Measurements from ENCODE around the gene QPRT. TPM values are rescaled to one million over a fixed set of nuclear protein-coding genes. Genes with fewer than 3 reads are reported as not detected.
A peak's percentile ranks its signal among the peaks of the same experiment; 100 is the strongest.

The QPRT gene
- total and polyA plus RNA-seq, 2 experiments from 2014 or later = 65.4 to 128 TPM

- peak; percentile 93 for DNase-seq (ENCODE audit: low spot score)
- H3K36me3 Mint-ChIP-seq (ENCODE audit: low read depth) = peaks cover 34% of the 10 kb centered on the region
- ATAC-seq = peak; percentile 78
- no peak overlapping the region for H2AFZ ChIP-seq
- H4K20me1 ChIP-seq (replicated peaks; ENCODE audit: insufficient read depth) = no peaks in the 10 kb centered on the region; the same call in 1 of the 2 replicates
- H3K9me3 Mint-ChIP-seq = peaks cover 15% of the 10 kb centered on the region
- H3K27me3 Mint-ChIP-seq (ENCODE audit: insufficient read depth, low read depth, poor library complexity) = peaks cover 19% of the 10 kb centered on the region
- H3K4me2 ChIP-seq = no peak overlapping the region
- TF ChIP-seq POLR2AphosphoS5 (IDR thresholded peaks at IDR 0.05; ENCODE audit: low read depth) (peak; percentile 52), STAT1 (IDR thresholded peaks at IDR 0.05; ENCODE audit: unreplicated experiment) (no peak), CTCF (conservative IDR thresholded peaks at IDR 0.05; ENCODE audit: low read depth in 2 of 2) (peak; percentile 84 to 96), EZH2 (IDR thresholded peaks at IDR 0.05; ENCODE audit: low read depth, unreplicated experiment) (no peak)
- no peak overlapping the region for H3K4me3 ChIP-seq
- peaks cover 22% of the 10 kb centered on the region for H3K4me1 ChIP-seq (ENCODE audit: insufficient read depth)
- peaks cover 22% of the 10 kb centered on the region for H3F3A ChIP-seq (replicated peaks; ENCODE audit: low read depth)
- no peaks in the 10 kb centered on the region for H3K9me2 ChIP-seq (ENCODE audit: insufficient read depth)
- peak overlapping the region; percentile 29; the same call in 2 of the 3 replicates for H3K4me3 Mint-ChIP-seq
- no peak overlapping the region for H3K27ac Mint-ChIP-seq
- H3K4me1 Mint-ChIP-seq = peaks cover 32% of the 10 kb centered on the region
- H3K79me2 ChIP-seq (replicated peaks; ENCODE audit: insufficient read depth) = no peaks in the 10 kb centered on the region; the same call in 1 of the 2 replicates
- 0 out of 2 replicates have a peak, but pooled peaks cover 4% of the 10 kb centered on the region for H3K36me3 ChIP-seq (ENCODE audit: insufficient read depth)
- no peaks in the 10 kb centered on the region for H3K27me3 ChIP-seq (ENCODE audit: insufficient read depth)
- 0 out of 2 replicates have a peak overlapping the region, but pooled peaks have one; percentile 66 for H3K27ac ChIP-seq (ENCODE audit: low read depth)
Measured at GRCh38 chr16:29700253-29700987, 21.4 kb downstream of the QPRT start.

- Mint-ChIP-seq H3K9me3 (peaks cover 15% of the 10 kb centered on the region), H3K36me3 (ENCODE audit: low read depth) (peaks cover 28% of the 10 kb centered on the region), H3K27ac (no peak overlapping the region), H3K27me3 (ENCODE audit: insufficient read depth, low read depth, poor library complexity) (peaks cover 20% of the 10 kb centered on the region), H3K4me1 (peaks cover 32% of the 10 kb centered on the region), H3K4me3 (no peak overlapping the region)
- H2AFZ ChIP-seq = no peak overlapping the region
- no peaks in the 10 kb centered on the region; the same call in 1 of the 2 replicates for H4K20me1 ChIP-seq (replicated peaks; ENCODE audit: insufficient read depth)
- 0 out of 2 replicates have a peak, but pooled peaks cover 4% of the 10 kb centered on the region for H3K36me3 ChIP-seq (ENCODE audit: insufficient read depth)
- H3K27ac ChIP-seq (ENCODE audit: low read depth) = no peak overlapping the region
- ATAC-seq = no peak
- no peak for DNase-seq (ENCODE audit: low spot score)
- peaks cover 22% of the 10 kb centered on the region for H3K4me1 ChIP-seq (ENCODE audit: insufficient read depth)
- no peak overlapping the region for H3K4me3 ChIP-seq
- H3K9me2 ChIP-seq (ENCODE audit: insufficient read depth) = no peaks in the 10 kb centered on the region
- peaks cover 19% of the 10 kb centered on the region for H3F3A ChIP-seq (replicated peaks; ENCODE audit: low read depth)
- no peaks in the 10 kb centered on the region for H3K27me3 ChIP-seq (ENCODE audit: insufficient read depth)
- no peaks in the 10 kb centered on the region; the same call in 1 of the 2 replicates for H3K79me2 ChIP-seq (replicated peaks; ENCODE audit: insufficient read depth)
- H3K4me2 ChIP-seq = no peak overlapping the region
- TF ChIP-seq STAT1 (IDR thresholded peaks at IDR 0.05; ENCODE audit: unreplicated experiment) = no peak
- no peak for TF ChIP-seq CREB1 (CRISPR knock-in tag; IDR thresholded peaks at IDR 0.05; ENCODE audit: low read depth)
- TF ChIP-seq ZNF114 (CRISPR knock-in tag; IDR thresholded peaks at IDR 0.05) = no peak
- no peak for TF ChIP-seq POLR2AphosphoS5 (IDR thresholded peaks at IDR 0.05; ENCODE audit: low read depth)
- no peak for TF ChIP-seq CTCF (conservative IDR thresholded peaks at IDR 0.05; ENCODE audit: low read depth in 2 of 2)
- TF ChIP-seq ZNF462 (CRISPR knock-in tag; IDR thresholded peaks at IDR 0.05) = no peak
- TF ChIP-seq ETS1 (IDR thresholded peaks at IDR 0.05) = no peak
- no peak for TF ChIP-seq JUNB (IDR thresholded peaks at IDR 0.05; ENCODE audit: unreplicated experiment)
Measured at GRCh38 chr16:29701214-29701555, 22.2 kb downstream of the QPRT start.

Measured in GM23338 (cell line).